ENCODE measurements around the gene FAT3.

GRCh38 chr11:92272651-92273050 is 48.0 kb downstream of the FAT3 start:
- no peak for TF ChIP-seq EZH2 (IDR thresholded peaks at IDR 0.05; ENCODE audit: borderline replicate concordance, low read depth, low read length, severe bottlenecking)
- TF ChIP-seq CTCF (IDR thresholded peaks at IDR 0.05; ENCODE audit: extremely low read depth in 1 of 2, insufficient read depth in 1 of 2, low read depth in 1 of 2, low read length in 2 of 2): no peak
- no peak for TF ChIP-seq POLR2AphosphoS5 (IDR thresholded peaks at IDR 0.05; ENCODE audit: insufficient read depth, low read depth, low read length)
- no peak for TF ChIP-seq JUN (IDR thresholded peaks at IDR 0.05; ENCODE audit: borderline replicate concordance, insufficient read depth, insufficient read length, low read depth)
- TF ChIP-seq POLR2A (IDR thresholded peaks at IDR 0.05; ENCODE audit: low read depth, low read length): no peak
- TF ChIP-seq GATA2 (IDR thresholded peaks at IDR 0.05; ENCODE audit: insufficient read depth, insufficient read length, low read depth, low read length): no peak

Measured in endothelial cell of umbilical vein (primary cell).